Germinal center (tissue), 1 donor: ENCODE data around the gene GRK3.
"Not testable (repeated sequence)": the region's sequence is repeated elsewhere in the genome, so short reads cannot be mapped to it uniquely, and the experiment has no call there.

Experiments
- DNase-seq: peaks from one replicate; pipeline ENCODE4 v3.0.0; 2012; ENCODE audit warnings: mixed read lengths, low spot score

Gene GRK3

DNA sequence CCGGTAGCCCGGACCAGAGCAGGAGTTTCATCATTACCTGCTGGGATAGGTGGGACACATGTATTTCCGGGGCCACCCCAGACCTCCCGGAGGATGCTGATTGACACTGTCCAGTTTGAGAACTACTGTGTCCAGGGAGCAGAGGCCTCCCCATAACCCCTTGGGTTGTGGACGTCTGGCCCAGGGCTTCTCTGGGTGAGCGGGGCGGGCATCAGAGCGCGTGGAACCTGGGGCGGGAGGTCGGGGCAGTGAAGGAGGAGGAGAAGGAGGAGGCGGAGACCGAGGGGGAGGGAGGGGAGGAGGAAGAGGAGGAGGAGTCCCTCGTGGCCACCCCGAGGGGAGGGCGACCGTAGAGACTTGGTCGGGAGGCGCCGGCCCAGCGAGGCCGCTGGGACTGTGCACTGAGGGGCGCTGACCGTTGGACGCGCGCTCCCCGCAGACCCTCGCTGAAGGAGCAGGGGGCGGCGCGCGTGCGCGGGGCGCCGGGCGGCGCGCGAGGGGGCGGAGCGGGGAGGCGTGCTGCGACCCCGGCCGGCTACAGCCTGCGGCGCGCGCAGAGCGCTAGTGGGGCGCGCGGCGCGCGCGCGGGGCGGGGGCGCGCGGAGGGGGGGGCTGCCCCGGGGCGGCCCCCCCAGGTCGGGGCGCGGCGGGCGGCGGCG is at the start of gene GRK3:
GRK3 (plus strand) TSS at position 356 of the 659 bp plus-strand sequence. CDS start 366 bp downstream, outside the sequence.
- DNase-seq = peak; percentile 75

DNA sequence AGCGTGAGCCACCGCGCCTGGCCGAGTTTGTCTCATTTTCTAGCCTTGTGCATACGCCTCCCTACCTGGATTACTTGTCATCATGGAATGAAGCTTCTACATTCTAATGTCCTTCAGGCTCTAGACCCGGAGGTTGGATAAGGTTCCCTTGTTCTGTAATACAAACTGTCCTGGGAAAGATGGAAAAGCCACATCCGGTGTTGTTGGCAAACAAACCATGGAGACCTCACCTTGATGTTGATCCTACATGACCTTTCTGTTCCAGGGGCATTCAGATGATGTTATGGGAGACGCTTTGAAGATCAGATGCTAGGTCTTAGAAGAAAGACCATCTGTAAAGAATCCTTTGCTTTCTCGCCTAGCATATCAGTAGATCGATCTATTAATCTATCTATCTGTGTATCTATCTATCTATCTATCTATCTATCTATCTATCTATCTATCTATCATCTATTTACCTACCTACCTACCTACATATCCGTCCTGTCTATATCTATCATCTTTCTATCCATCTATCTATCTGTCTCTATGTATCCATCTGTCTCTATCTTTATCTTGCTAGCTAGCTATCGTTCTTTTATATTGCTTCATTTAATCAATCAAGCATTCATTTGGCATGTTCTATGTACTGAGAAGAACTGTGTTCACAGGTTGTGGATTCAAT is 46.3 kb upstream of the GRK3 start:
- no peak for DNase-seq

DNA sequence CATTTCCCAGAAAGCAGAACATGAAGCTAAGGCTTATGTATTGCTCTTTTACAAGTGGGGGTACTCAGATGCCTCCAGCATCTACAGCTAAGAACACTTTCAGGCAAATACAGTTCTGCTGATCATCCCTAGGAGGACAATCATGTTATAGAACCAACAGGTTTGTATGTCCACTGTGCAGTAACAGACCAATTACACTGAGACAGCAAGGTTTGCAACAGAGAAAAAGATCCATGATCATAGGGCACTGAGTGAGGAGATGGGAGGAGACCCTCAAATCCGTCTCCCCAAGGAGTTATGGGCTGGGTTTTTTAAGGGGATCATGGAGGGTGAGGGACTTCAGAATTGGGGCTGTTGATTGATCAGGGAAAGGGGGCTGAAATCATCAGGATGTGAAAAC is 39.1 kb upstream of the GRK3 start:
- no peak for DNase-seq

DNA sequence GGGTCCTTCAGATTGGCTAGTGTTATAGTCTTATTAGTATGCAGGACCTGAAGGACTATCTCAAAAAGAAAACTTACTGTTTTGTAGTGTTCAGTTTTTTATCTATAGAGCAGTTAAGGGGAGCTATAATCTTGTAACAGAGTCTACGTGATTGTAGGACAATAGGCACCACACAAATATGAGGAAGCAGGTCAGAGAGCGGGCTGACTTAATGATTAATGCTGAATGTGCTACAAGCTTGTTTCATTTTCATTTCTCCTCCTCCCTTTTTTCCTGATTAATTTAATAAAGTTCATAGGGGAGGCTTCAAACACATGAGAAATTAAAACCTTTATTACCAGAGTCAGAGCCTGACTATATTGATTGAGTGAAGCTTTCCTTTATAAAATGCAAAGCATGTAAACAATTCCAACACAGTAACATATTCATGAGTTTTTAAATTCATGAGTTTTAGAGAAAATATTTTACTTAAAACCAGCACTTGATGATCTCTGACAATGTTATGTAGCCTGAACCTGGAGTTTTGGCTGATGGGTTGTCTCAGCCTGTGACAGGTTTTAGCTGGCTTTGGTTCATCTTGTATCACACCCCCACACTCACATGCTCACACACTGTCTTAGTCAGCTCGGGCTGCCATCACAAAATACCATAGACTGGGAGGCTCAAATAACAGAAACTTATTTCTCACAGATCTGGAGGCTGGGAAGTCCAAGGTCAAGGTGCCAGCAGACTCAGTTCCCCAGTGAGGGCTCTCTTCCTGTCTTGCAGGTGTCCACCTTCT is 38.5 kb upstream of the GRK3 start:
- not testable (repeated sequence) for DNase-seq

DNA sequence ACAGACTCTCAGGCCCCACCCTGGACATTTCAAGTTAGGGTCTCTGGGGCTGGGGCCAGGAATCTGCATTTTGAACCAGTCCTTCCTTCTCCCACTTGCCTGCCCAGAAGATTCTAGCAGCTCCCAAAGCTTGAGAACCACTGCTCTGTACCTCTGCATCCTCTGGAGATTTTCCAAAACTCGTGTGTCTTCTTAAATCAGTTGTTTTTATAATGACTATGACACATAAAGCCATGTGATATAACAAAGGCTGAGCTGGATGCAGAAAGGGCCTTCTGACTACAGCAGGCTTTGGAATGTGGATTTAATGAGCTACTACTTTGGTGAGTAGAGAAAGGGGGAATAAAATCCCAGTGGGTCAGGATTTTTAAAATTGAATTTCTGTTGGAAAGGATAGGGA is 37.5 kb upstream of the GRK3 start:
- not testable (repeated sequence) for DNase-seq

DNA sequence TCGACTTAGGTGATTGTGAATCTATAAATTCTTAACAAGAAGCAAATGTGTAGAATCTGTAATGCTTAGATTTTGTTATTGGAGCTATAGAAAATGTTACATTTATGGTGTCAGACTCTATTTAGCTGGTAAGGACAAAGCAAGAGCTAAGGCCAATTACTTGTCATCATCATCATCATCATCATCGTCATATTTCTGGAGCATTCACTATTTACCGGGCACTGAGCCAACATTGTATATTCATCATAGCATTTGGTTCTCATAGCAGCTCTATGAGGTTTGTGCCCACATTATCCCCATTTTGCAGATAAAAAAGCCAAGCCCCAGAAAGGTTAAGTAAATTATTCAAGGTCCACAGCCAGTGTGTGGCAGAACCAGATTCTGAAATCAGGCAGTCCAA is 36.4 kb upstream of the GRK3 start:
- not testable (repeated sequence) for DNase-seq

DNA sequence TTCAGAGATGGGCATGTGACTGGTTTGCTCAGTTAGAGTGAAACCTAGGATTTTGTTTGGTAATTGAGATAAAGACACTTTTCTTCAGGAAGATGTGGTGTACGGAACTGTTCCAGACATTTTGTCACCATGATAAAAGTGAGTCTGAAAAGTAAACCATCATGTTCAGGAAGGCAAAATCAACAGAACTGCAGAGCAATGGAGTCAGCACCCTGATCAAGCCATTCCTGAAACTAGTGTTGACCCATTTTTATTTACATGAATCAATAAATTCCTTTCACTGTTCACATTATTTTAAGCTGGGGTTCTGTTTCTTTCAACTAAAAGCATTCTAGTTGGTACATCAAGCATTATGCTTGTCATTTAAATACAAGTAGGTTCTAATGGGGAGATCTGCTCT is 35.4 kb upstream of the GRK3 start:
- DNase-seq = not testable (repeated sequence)

DNA sequence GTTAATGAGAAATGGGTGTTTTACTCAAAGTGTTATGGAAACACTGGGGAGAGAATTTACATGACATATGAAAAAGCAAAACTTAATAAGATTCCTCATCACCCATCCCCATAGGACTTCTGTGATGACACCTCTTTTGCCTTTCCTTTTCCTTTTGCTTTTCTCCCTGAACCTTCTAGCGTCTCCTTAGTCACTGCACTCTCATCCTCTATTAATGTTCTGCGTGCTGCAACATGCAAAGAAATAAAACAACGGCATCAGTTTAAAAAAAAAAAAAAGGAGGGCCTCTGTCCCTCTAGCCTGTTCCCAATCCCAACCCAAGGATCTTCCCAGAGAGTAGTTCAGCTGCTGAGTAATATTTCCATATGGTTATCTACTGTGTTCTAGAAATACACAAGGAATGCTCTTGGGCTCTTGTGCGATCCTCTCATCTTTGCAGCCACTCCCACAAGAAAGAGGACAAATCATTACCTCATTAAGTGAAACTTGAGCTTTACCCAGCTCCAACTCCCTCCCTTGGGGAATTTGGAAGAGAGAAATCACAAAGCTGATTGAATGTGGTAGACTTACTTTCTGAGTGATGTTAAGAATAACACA is 34.8 kb upstream of the GRK3 start:
- not testable (repeated sequence) for DNase-seq

DNA sequence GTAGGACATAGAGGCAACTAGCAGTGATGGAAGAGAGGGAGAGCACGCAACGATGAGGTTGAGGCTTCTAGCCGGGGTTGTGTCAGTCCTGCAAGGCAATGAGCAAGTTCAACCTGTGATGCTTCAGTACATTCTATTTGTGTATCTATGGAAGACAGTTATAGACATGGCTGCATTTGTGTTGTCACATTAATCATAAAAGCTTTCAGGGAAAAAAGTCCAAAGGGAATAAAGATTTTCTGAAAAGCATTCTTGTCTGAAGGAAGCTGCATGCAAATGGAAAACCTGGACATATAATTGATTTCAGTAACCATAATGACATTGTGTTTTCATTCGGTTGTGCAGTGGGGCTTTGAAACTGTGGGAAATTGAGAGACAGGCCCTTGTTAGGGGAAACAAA is 32.8 kb upstream of the GRK3 start:
- not testable (repeated sequence) for DNase-seq

DNA sequence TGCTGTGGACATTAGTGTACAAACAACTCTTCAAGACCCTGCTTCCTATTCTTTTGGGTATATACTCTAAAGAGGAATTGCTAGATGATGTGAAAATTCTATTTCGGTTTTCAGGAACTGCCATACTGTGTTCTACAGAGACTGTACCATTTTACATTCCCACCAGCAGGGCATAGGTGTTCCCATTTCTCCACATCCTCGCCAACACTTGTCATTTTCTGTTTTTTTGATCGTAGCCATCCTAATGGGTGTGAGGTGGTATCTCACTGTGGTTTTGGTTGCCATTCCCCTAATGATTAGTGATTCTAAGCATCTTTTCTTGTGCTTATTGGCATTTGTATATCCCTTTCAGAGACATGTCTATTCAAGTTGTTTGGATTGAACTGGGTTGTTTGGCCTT is 29.8 kb upstream of the GRK3 start:
- no peak for DNase-seq

DNA sequence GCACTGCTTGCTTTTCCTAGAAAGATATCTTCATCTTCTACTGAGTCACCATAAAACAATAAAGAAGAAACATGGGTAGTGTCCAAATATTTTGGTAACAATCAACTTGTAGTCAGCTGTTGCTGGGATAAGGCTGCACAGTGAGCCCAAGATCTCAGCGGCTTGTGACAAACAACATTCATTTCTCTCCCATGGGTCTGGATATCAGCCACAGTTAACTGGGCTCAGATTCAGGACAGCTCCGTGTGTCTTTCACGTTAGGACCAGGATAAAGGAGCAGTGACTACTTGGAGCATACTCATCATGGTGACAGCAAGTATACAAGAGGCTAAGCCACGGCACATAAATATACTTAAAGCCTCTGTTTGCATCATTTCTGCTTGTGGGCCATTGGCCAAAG is 27.9 kb upstream of the GRK3 start:
- no peak for DNase-seq

DNA sequence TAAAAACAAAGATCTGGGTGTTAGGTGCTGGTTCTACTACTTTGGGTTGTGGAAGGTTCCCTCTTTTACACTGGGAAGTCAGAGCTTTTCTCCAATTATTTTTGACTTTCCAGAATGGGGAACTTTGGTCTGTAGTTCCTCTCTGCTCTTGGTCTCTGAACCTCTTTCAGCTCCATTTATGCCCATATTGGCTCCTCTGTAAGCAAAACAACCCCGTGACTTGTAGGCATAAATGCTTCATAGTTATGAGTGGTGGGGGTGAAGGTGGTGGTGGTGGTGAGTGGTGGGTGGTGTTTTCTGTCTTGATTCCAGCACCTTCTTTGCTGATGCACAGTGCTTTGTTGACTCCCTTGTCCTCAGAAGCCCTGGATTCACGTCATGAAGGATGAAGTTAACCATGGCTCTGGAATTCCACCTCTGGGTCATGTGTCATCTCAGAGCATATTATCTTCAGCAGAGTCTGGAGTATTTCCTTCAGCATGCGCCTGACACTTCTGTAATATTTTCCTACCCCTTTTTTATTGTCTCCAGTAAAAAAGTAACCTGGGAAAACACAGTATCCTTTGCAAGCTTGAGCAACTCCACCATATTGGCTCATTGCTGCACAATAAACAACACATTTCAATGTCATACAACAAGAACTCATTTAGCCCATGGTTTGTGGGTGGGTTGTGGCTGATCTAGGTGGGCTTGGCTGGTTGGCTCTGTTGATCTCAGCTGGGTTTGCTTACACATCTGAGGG is 24.1 kb upstream of the GRK3 start:
- DNase-seq = no peak

DNA sequence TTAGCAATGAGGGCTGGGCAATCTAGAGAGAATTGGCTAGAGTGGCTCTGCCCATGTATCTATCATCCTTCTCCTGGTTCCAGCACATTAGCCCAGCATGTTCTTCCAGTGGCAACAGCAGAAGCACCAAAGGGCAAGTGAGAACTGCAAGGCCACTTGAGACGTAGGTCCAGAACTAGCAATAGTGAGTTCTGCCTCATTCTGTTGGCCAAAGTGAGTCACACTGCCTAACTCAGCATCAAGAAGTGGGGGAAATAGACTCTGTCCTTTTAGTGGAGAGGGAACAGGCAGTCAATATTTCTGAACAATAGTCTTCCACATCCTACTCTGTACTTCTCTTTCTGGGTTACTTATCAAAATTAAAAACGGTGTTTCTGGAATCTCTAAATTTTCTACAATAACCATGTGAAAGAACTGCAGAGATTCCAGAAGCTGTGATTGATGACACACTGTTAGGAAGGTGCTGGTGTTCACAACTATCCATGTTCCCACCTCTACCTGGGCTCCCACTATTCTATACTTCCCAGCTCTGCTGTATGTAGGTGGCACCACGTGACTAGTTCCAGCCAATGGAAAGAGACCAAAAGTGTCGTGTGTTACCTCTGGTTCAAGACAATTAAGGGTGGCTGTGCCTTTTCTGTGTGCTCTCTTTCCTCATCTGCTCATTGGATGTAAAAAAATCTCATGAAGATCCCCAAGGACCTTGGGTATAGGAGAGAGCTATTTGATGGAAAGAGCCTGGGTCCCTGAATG is 23.4 kb upstream of the GRK3 start:
- DNase-seq = no peak

DNA sequence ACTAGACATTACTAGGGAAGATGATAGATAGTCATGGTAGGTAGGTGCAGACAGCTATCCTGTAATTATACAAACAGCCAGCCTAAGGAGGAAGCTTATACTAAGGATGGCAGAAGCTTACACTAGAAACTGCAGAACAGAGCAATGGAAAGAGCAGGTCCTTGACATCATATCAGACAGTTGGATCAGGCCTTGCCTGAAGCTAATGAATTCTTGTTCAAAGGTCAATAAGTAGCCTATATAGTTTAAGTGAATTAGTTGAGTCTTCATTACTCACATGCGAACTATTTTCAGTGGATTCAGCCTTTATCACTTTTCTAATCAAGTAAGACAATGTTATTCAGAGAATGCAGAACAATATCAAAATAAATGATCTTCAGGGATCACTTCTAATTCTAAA is 22.3 kb upstream of the GRK3 start:
- DNase-seq = no peak

DNA sequence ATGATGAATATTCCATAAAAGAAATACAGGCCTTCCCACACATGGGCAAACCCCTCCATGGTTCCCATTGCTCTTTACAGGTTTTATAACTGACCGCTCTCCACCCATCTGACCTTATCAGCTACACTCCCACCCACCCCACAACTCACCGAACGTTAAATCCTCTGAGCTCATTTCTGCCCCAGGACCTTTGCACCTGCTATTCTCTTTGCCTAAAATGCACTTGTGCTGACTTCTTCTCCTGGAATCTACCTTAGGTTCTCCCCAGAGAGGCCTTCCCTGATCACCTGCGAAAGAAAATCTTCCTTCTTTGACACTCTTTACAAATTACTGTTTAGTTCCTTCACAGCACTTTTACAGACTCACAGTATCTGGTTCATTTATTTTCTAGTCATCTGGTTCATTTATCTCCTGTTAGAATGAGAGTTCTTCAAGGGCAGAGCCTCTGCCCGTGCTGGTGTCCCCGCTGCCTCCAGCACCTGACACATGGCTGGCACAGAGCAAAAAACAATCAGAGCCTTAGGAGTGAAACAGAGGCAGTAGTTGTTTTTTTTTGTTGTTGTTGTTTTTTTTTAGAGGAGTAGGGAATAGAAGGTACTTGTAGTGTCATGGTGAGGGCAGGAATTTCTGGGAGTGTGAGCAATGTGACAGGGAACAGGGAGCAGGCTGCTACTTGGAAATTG is 21.6 kb upstream of the GRK3 start:
- DNase-seq = no peak

DNA sequence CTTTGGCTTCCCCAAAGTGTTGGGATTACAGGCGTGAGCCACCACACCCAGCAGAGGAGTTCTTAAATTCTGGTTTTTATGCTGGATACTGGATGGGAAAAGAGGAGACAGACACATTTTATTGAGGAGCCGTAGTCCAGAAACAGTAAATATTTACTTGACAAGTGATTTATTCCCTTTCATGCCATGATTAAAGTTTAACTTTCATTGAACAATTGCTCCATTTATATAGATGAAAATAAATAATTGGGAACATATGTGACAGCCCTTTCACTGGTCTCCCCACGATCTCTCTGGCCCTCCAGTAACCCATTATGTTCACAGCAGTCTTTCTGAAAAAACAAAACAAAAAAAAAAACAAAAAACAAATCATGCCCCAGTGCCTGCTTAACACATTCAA is 19.3 kb upstream of the GRK3 start:
- no peak for DNase-seq

DNA sequence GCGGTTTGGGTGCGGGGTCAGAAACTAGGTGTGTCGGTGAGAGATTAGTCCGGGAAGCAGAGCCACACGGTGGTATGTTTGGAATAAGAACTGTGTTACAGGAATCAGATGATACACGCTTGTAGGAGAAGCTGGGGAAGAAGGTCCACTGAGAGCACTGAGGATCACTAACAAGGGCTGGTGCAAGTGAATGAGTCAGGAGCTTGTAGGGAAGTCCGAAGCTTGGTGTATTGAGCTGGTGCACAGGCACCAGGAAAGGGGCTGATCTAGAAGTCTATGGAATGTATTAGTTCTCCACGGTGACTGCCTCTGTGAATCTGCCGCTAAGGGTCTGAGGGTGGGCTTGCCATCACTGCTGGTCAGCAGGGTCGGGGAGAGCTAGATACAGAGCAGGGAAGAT is 18.8 kb upstream of the GRK3 start:
- DNase-seq = no peak

DNA sequence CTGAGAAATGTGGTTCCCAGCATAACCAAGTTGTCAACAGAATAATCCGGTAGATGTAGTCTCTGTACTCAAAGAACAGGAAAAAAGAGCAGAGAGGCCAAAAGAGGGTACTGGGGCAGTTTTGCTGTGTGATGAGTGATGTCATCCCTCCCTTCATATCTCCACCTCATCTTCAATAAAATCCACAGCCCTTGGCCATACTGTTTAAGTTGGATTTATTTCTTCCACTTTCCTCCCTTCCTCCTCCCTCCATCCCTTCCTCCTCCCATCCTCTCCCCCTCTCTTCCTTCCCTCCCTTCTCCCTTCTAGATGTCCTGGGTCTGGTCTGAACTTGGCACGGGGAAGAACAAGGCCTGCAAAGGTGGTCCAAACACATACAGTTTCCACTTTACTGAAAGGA is 18.2 kb upstream of the GRK3 start:
- DNase-seq = no peak

DNA sequence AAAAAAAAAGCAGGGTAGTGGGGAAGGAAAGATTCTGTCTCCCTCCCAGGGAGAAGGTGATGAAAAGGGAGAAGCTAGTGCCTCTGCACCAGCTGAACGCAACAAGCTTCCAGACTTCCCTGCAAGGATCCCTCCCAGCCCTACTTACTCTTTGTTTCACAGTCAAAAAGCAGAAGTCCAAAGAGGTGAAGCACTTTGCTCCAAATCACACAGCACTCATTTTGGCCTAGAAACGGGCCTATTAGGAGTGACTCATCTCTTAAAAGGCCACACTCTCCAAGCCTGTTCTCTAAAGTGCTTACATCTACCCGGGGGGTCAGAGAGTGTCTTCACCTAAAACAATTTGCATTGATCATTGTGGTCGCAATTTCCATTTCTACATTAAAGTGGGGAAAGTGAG is 17.7 kb upstream of the GRK3 start:
- DNase-seq = no peak

DNA sequence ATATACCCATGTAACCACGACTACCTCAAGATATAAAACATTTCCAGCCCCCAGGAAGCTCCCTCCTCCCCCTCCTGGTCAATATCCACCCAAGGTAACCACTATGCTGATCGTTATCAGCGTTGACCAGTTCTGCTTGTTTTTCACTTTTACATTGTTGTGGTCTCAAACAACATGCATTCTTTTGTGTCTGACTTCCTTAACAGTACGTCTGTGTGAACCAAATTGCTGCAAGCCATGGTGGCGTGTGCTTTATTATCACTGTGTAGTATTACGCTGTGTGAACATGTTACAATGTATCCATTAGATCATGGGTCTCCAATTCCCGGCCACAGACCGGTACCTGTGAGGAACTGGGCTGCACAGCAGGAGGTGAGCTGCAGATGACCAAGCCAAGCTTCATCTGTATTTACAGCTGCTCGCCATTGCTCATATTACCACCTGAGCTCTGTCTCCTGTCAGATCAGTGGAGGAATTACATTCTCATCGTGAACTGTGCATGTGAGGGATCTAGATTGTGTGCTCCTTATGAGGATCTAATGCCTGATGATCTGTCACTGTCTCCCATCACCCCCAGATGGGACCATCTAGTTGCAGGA is 15.5 kb upstream of the GRK3 start:
- DNase-seq = no peak
